GM12892 (cell line): ENCODE results near the gene RPS6KB1.

Experiments
- POLR2A ChIP-seq: IDR thresholded peaks from 2 replicates; pipeline ENCODE4 v1.6.1; 2011; ENCODE audit warnings: low read depth, low read length, control low read depth
- POLR2AphosphoS5 ChIP-seq: IDR thresholded peaks from 2 replicates; pipeline ENCODE4 v1.6.1; 2011; ENCODE audit warnings: low read depth, low read length, control low read depth
- TAF1 ChIP-seq: IDR thresholded peaks from 2 replicates; pipeline ENCODE4 v1.6.1; 2011; ENCODE audit warnings: low read depth, mild to moderate bottlenecking, control low read depth, low read length, borderline replicate concordance

DNA sequence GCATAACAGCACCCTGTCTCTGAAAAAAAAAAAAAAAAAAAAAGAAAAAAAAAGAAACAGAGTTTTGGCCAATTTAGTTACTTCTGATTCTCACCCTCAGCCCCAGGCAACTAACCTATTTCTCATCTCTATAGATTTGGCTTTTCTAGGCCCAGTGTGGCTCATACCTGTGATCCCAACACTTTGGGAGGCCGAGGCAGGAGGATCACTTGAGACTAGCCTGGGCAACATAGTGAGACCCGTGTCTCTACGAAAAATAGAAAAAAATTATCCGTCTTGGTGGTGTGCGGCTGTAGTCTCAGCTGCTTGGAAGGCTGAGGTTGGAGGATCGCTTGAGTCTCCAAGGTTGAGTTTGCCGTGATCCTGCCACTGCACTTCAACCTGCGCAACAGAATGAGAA is 8.7 kb downstream of the RPS6KB1 start:
- TF ChIP-seq POLR2AphosphoS5 (no peak), POLR2A (no peak), TAF1 (no peak)
